H1 (cell line): ENCODE measurements around the gene LRP1. TPM values are rescaled to one million over a fixed set of nuclear protein-coding genes. Genes with fewer than 3 reads are reported as not detected.

ENCODE experiments used
- CTCF ChIA-PET: fragments of 300-600 bp; sonication (Branson Sonifier 250); formaldehyde crosslinking; loops from one replicate; lab custom pipeline; 2021; ENCODE audit not compliant: partially characterized antibody; lab: Charles Lee
- POLR2A ChIA-PET: fragments of 300-600 bp; sonication (Branson Sonifier 250); formaldehyde crosslinking; loops from one replicate; lab custom pipeline; 2021; ENCODE audit warnings: inconsistent platforms; ENCODE audit not compliant: partially characterized antibody; lab: Charles Lee
- DNase-seq, 2 experiments: peaks; one replicate each; pipeline versions ENCODE4 v3.0.0 to v3.0.0-alpha.2; 2010 to 2022; ENCODE audit warnings: low spot score in 2 of 2, low read depth in 1 of 2, mixed read lengths in 1 of 2
- FAIRE-seq: peaks from 2 replicates; lab custom pipeline; 2011; peaks lifted over from hg19 to GRCh38; lab: Jason Lieb, UNC
- H2AFZ ChIP-seq: 2 replicates; pipeline ENCODE4 v1.8.1; 2012; ENCODE audit warnings: low read length, inconsistent platforms
- H2AK5ac ChIP-seq: 2 replicates; pipeline ENCODE4 v1.6.1; 2013; ENCODE audit warnings: low read depth, low read length
- H2BK120ac ChIP-seq: replicated peaks from 2 replicates; pipeline ENCODE3; 2013; ENCODE audit warnings: low read depth, low read length, inconsistent platforms
- H2BK12ac ChIP-seq: 2 replicates; pipeline ENCODE4 v1.6.1; 2013; ENCODE audit warnings: low read depth, low read length
- H2BK15ac ChIP-seq: 2 replicates; pipeline ENCODE4 v1.6.1; 2013; ENCODE audit warnings: low read length
- H2BK20ac ChIP-seq: 2 replicates; pipeline ENCODE4 v1.6.1; 2013; ENCODE audit warnings: low read length
- H2BK5ac ChIP-seq: 2 replicates; pipeline ENCODE4 v1.6.1; 2013; ENCODE audit warnings: low read depth, low read length
- H3K14ac ChIP-seq: 2 replicates; pipeline ENCODE4 v1.6.1; 2013; ENCODE audit warnings: inconsistent platforms; ENCODE audit not compliant: insufficient read length
- H3K18ac ChIP-seq: 2 replicates; pipeline ENCODE4 v1.6.1; 2013; ENCODE audit warnings: low read length; ENCODE audit errors: extremely low read depth
- H3K23ac ChIP-seq: 2 replicates; pipeline ENCODE4 v1.6.1; 2013; ENCODE audit warnings: inconsistent platforms; ENCODE audit not compliant: insufficient read length
- H3K23me2 ChIP-seq: 2 replicates; pipeline ENCODE4 v1.6.1; 2013; ENCODE audit warnings: low read depth, low read length
- H3K27ac ChIP-seq: 2 replicates; pipeline ENCODE4 v1.6.1; 2011; ENCODE audit warnings: low read depth, low read length, inconsistent platforms
- H3K27me3 ChIP-seq, 4 experiments: replicated peaks in 1 of 4; 1 replicate in 1 of 4; 2 replicates in 3 of 4; pipeline versions ENCODE4 v1.6.1 to v1.8.1; 2011 to 2013; ENCODE audit warnings: low read length in 3 of 4, mild to moderate bottlenecking in 3 of 4, inconsistent platforms in 2 of 4, mixed read lengths in 2 of 4, moderate library complexity in 1 of 4; ENCODE audit not compliant: control insufficient read depth in 3 of 4, insufficient read depth in 3 of 4; ENCODE audit errors: extremely low read depth in 1 of 4
- H3K36me3 ChIP-seq, 4 experiments: 2 replicates each; pipeline versions ENCODE4 v1.6.1 to v1.8.1; 2011 to 2013; ENCODE audit warnings: mild to moderate bottlenecking in 4 of 4, low read length in 3 of 4, moderate library complexity in 2 of 4, control low read depth in 1 of 4, inconsistent platforms in 1 of 4; ENCODE audit not compliant: insufficient read depth in 4 of 4, control insufficient read depth in 2 of 4
- H3K4ac ChIP-seq: replicated peaks from 2 replicates; pipeline ENCODE3; 2013; ENCODE audit warnings: low read length, low read depth, mixed read lengths, inconsistent platforms; ENCODE audit not compliant: insufficient read length
- H3K4me1 ChIP-seq, 4 experiments: replicated peaks in 1 of 4; 1 replicate in 1 of 4; 2 replicates in 3 of 4; pipeline versions ENCODE4 v1.6.1 to v1.8.1; 2011 to 2013; ENCODE audit warnings: low read length in 3 of 4, inconsistent platforms in 2 of 4, mixed read lengths in 1 of 4; ENCODE audit not compliant: insufficient read depth in 4 of 4, control insufficient read depth in 3 of 4
- H3K4me2 ChIP-seq, 2 experiments: 2 replicates each; pipeline versions ENCODE4 v1.6.1 to v1.8.1; 2011 to 2013; ENCODE audit warnings: low read depth in 2 of 2, low read length in 2 of 2, control low read depth in 1 of 2, inconsistent platforms in 1 of 2, mild to moderate bottlenecking in 1 of 2; ENCODE audit not compliant: insufficient read depth in 1 of 2
- H3K4me3 ChIP-seq, 4 experiments: fragments of 200-600, 300-600 bp in 1 of 4; sonication (generic), shearing (Covaris generic), sonication (Bioruptor Twin) in 1 of 4; 2 replicates each; pipeline versions ENCODE4 v1.5.1 to v1.8.1; 2011 to 2016; ENCODE audit warnings: low read length in 4 of 4, low read depth in 3 of 4, control low read depth in 2 of 4, inconsistent platforms in 2 of 4, mild to moderate bottlenecking in 2 of 4, mixed read lengths in 1 of 4, moderate library complexity in 1 of 4; ENCODE audit not compliant: insufficient read depth in 2 of 4; ENCODE audit errors: extremely low read depth in 1 of 4
- H3K56ac ChIP-seq: replicated peaks from 2 replicates; pipeline ENCODE3; 2013; ENCODE audit warnings: low read depth, mild to moderate bottlenecking, mixed read lengths, low read length, inconsistent platforms; ENCODE audit not compliant: insufficient read length
- H3K79me1 ChIP-seq: 2 replicates; pipeline ENCODE4 v1.6.1; 2013; ENCODE audit warnings: low read depth, low read length, control low read depth
- H3K79me2 ChIP-seq, 2 experiments: 2 replicates each; pipeline versions ENCODE4 v1.6.1 to v1.8.1; 2012 to 2013; ENCODE audit warnings: low read length in 2 of 2, mild to moderate bottlenecking in 2 of 2, inconsistent platforms in 1 of 2; ENCODE audit not compliant: insufficient read depth in 2 of 2, control insufficient read depth in 1 of 2
- H3K9ac ChIP-seq, 4 experiments: replicated peaks in 1 of 4; 1 replicate in 1 of 4; 2 replicates in 3 of 4; pipeline versions ENCODE4 v1.6.1 to v1.8.1; 2011 to 2013; ENCODE audit warnings: low read depth in 3 of 4, low read length in 3 of 4, control low read depth in 2 of 4, mild to moderate bottlenecking in 2 of 4, moderate library complexity in 2 of 4, inconsistent platforms in 1 of 4; ENCODE audit errors: extremely low read depth in 1 of 4
- H3K9me3 ChIP-seq, 2 experiments: 2 replicates each; pipeline versions ENCODE4 v1.6.1 to v1.8.1; 2012 to 2013; ENCODE audit warnings: mild to moderate bottlenecking in 2 of 2, moderate library complexity in 2 of 2, control low read depth in 1 of 2, inconsistent platforms in 1 of 2, low read depth in 1 of 2, low read length in 1 of 2, mixed read lengths in 1 of 2; ENCODE audit not compliant: insufficient read depth in 2 of 2
- H4K20me1 ChIP-seq, 2 experiments: replicated peaks in 1 of 2; 2 replicates each; pipeline versions ENCODE3 to v1.8.1; 2011 to 2013; ENCODE audit warnings: inconsistent platforms in 2 of 2, low read length in 2 of 2, mild to moderate bottlenecking in 1 of 2; ENCODE audit not compliant: insufficient read depth in 2 of 2, control insufficient read depth in 1 of 2
- H4K5ac ChIP-seq: 2 replicates; pipeline ENCODE4 v1.6.1; 2013; ENCODE audit warnings: low read length, low read depth, mixed read lengths, inconsistent platforms; ENCODE audit not compliant: insufficient read length
- H4K8ac ChIP-seq: 2 replicates; pipeline ENCODE4 v1.8.0; 2013; ENCODE audit warnings: mild to moderate bottlenecking, moderate library complexity, low read length, inconsistent platforms; ENCODE audit not compliant: insufficient read depth; ENCODE audit errors: extremely low read depth
- H4K91ac ChIP-seq: replicated peaks from 2 replicates; pipeline ENCODE3; 2013; ENCODE audit warnings: low read length, mixed read lengths, inconsistent platforms; ENCODE audit not compliant: insufficient read length
- CEBPB ChIP-seq: IDR thresholded peaks from 2 replicates; pipeline ENCODE4 v1.6.1; 2012; ENCODE audit warnings: low read depth, low read length
- JUN ChIP-seq: IDR thresholded peaks from 2 replicates; pipeline ENCODE4 v1.6.1; 2011; ENCODE audit warnings: low read depth, mild to moderate bottlenecking, improper control_type of control experiment, low read length
- NANOG ChIP-seq: IDR thresholded peaks from 2 replicates; pipeline ENCODE4 v1.6.1; 2011; ENCODE audit warnings: low read length, low read depth, mild to moderate bottlenecking, inconsistent platforms; ENCODE audit not compliant: insufficient read depth, poor library complexity, severe bottlenecking
- RBBP5 ChIP-seq: IDR thresholded peaks from 2 replicates; pipeline ENCODE4 v1.7.1; 2012; ENCODE audit warnings: low read depth, mild to moderate bottlenecking, inconsistent platforms, low read length, moderate library complexity, borderline replicate concordance
- RNF2 ChIP-seq: fragments of 200-900, 300-1000 bp; sonication (generic); IDR thresholded peaks from 2 replicates; pipeline ENCODE4 v1.7.1; 2016; ENCODE audit warnings: borderline replicate concordance, low read depth, mild to moderate bottlenecking, antibody characterized with exemption, low read length; ENCODE audit not compliant: poor library complexity, severe bottlenecking; ENCODE audit errors: missing control alignments
- TCF12 ChIP-seq: IDR thresholded peaks from 2 replicates; pipeline ENCODE4 v1.6.1; 2011; ENCODE audit warnings: low read depth, mild to moderate bottlenecking, low read length
- ZNF274 ChIP-seq: IDR thresholded peaks from 2 replicates; pipeline ENCODE4 v1.7.0; 2012; ENCODE audit warnings: low read length, borderline replicate concordance; ENCODE audit errors: extremely low read depth
- WGBS, 2 experiments: shearing (Covaris generic) in 1 of 2; methylation state at CpG; one replicate each; pipeline versions ENCODE4 v1.1.6 to v1.1.7; 2013 to 2015; ENCODE audit warnings: low lambda C conversion rate in 2 of 2, mixed read lengths in 2 of 2, inconsistent platforms in 1 of 2, low coverage in 1 of 2, missing lambda C conversion rate in 1 of 2; ENCODE audit not compliant: insufficient replicate concordance in 2 of 2, insufficient coverage in 1 of 2, insufficient read length in 1 of 2; ENCODE audit errors: extremely low coverage in 1 of 2, missing lambda C conversion rate in 1 of 2; 5-methylcytosine and 5-hydroxymethylcytosine counted together
- polyA plus RNA-seq, 7 experiments: library from polyadenylated mRNA; depleted of rRNA in 3 of 7; stranded (reverse) in 5 of 7; unstranded in 2 of 7; fragments of >200 nt in 5 of 7; fragments of 200-250 nt in 2 of 7; gene quantifications; 1 replicate in 5 of 7; 2 replicates in 1 of 7; 4 replicates in 1 of 7; pipeline versions ENCODE4 v1.2.1 to v1.2.3, GENCODE V29; 2011 to 2013; ENCODE audit warnings: missing spikeins in 2 of 7, mixed read lengths in 2 of 7
- total RNA-seq: library from RNA; stranded (reverse); fragmentation: NEBNext Ultra II Directional; extraction: Animal tissue kit (Norgen Biotek cat#: 25700); gene quantifications from 2 replicates; pipeline ENCODE4 v1.2.1, GENCODE V29; 2021
- TF ChIP-seq, protein P1 (sequence below), 3 experiments: IDR thresholded peaks; 1 replicate in 2 of 3; 2 replicates in 1 of 3; pipeline versions ENCODE4 v1.5.1 to v1.6.1; 2011; ENCODE audit warnings: low read length in 3 of 3, mild to moderate bottlenecking in 3 of 3, inconsistent platforms in 2 of 3, low read depth in 1 of 3, moderate library complexity in 1 of 3; ENCODE audit not compliant: insufficient read depth in 1 of 3; ENCODE audit errors: control extremely low read depth in 1 of 3

LRP1 gene
- total and polyA plus RNA-seq, 2 of the 8 experiments (the other 6 are each of a cell fraction or from before 2014, with no cell fraction given), result 35.3 to 92.5 TPM

DNA sequence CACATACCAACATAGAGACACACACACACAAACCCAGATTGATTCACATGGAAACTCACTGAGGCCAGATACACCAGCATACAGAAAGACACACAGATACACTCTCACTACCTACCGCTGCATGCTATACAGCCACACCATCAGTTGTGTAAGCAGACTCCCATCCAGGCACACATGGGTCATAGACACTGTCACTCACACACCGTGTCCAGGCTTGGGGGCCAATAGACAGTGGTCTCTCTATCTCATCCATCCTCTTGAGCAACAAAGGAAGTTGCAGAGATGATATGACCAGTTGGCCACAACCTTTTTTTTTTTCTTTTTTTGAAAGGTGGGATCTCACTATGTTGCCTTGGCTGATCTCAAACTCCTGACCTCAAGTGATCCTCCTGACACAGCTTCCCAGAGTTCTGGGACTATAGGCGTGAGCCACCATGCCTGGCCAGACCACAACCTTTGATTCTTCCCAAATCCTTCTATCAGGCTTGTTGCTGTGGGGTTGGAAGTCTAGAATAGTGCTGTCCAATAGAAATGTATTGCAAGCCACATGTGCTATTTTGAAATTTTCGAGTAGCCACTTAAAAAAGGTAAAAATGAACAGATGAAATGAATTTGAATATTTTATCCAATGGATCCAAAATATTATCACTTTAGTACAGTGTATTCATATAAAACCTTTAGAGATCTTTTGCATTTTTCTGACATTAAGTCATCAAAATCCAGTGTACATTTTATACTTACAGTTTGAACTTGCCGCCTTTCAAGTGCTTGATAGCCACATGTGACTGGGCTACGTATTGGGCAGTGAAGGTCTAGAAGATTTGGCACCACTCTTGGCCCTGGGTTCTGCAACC lies 11.7 kb downstream of the LRP1 start:
- Histone ChIP-seq H3K56ac (no peak overlapping the region), H3K36me3 (peaks cover 39 to 62% (median 51%) of the 10 kb centered on the region in 4 experiments), H3K23ac (no peak overlapping the region), H4K91ac (no peak overlapping the region), H2BK5ac (no peak overlapping the region), H4K20me1 (peaks cover 9 to 12% of the 10 kb centered on the region in 2 experiments), H3K9ac (no peak overlapping the region), H2AK5ac (no peak overlapping the region), H4K8ac (no peak overlapping the region), H4K5ac (no peak overlapping the region), H2BK120ac (no peak overlapping the region), H2AFZ (no peak overlapping the region), H2BK20ac (no peak overlapping the region), H3K9me3 (no peaks in the 10 kb centered on the region), H3K4me2 (no peak overlapping the region), H3K14ac (no peak overlapping the region), H3K18ac (no peak overlapping the region), H3K27ac (no peak overlapping the region), H3K23me2 (no peaks in the 10 kb centered on the region), H2BK12ac (no peak overlapping the region), H3K79me2 (peaks cover 0 to 34% of the 10 kb centered on the region in 2 experiments; a peak in 2 of 4 replicates), H3K4me3 (no peak overlapping the region), H3K4me1 (peaks cover 0 to 19% (median 13%) of the 10 kb centered on the region in 4 experiments; a peak in 6 of 7 replicates), H3K27me3 (no peaks in the 10 kb centered on the region), H3K4ac (no peak overlapping the region), H2BK15ac (no peak overlapping the region), H3K79me1 (peaks cover 11% of the 10 kb centered on the region)
- ChIA-PET POLR2A (interaction anchor here (1.1 to 2.9 kb wide), 5 partner anchors 10 to 29 kb away, joined by 3 to 22 read pairs (median 9); partner anchors contain the start of gene LRP1), CTCF (interaction anchor here (0.9 to 4.6 kb wide), 3 partner anchors 15 to 47 kb away, joined by 3 to 29 read pairs (median 3); no protein-coding TSS in a partner anchor)
- WGBS, 2 experiments, result 95% methylated on average over 6 of the region's 6 CpGs; no CpG with 5 or more reads in 1 of the 2 experiments
- FAIRE-seq (no peak), DNase-seq (no peak)
- TF ChIP-seq, protein P1, sequence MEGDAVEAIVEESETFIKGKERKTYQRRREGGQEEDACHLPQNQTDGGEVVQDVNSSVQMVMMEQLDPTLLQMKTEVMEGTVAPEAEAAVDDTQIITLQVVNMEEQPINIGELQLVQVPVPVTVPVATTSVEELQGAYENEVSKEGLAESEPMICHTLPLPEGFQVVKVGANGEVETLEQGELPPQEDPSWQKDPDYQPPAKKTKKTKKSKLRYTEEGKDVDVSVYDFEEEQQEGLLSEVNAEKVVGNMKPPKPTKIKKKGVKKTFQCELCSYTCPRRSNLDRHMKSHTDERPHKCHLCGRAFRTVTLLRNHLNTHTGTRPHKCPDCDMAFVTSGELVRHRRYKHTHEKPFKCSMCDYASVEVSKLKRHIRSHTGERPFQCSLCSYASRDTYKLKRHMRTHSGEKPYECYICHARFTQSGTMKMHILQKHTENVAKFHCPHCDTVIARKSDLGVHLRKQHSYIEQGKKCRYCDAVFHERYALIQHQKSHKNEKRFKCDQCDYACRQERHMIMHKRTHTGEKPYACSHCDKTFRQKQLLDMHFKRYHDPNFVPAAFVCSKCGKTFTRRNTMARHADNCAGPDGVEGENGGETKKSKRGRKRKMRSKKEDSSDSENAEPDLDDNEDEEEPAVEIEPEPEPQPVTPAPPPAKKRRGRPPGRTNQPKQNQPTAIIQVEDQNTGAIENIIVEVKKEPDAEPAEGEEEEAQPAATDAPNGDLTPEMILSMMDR (IDR thresholded peaks at IDR 0.05; ENCODE audit: control extremely low read depth in 1 of 3, insufficient read depth in 1 of 3, low read depth in 1 of 3, low read length in 3 of 3), result no peak
- no peak for TF ChIP-seq ZNF274
- no peak for TF ChIP-seq RNF2
- no peak for TF ChIP-seq TCF12
- TF ChIP-seq CEBPB, result no peak
- TF ChIP-seq NANOG, result no peak
- TF ChIP-seq RBBP5, result no peak
- TF ChIP-seq JUN, result no peak
